ENCODE results near the gene RPS6KA2. TPM values are rescaled to one million over a fixed set of nuclear protein-coding genes. Genes with fewer than 3 reads are reported as not detected.

The RPS6KA2 gene
- total RNA-seq, 1 experiment from 2014 or later: 4.1 TPM

DNA sequence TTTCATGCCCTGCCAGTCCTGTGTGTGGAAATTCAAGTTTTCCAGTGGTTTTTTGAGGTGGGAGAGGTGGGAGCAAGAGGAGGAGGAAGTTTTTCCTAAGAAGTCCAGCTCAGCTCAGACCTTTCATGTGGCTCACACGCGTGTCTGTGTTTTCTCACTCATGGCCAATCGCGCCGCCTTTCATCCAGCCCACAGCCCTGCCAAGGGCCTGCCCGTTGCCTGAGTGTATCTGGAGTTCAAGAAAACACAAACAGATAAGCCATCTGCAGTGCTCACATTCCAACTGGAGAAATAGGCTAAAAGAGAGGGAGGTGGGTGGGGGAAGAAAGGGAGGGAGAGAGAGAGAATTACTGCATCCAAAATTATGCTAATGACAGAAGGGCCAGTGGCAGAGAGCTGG lies 231.7 kb downstream of the RPS6KA2 start:
- Histone ChIP-seq H3K36me3 (ENCODE audit: control insufficient read depth, insufficient read depth, low read length) (no peaks in the 10 kb centered on the region), H3K27ac (ENCODE audit: low read length) (no peak overlapping the region), H3K27me3 (ENCODE audit: control insufficient read depth, insufficient read depth, low read length) (no peaks in the 10 kb centered on the region), H3K4me3 (ENCODE audit: low read depth in 2 of 2, low read length in 2 of 2) (no peak overlapping the region), H3K4me1 (ENCODE audit: control insufficient read depth, insufficient read depth, low read length) (no peaks in the 10 kb centered on the region), H3K9me3 (ENCODE audit: control insufficient read depth, insufficient read depth, low read depth, low read length) (no peaks in the 10 kb centered on the region)
- intact Hi-C loops (cut with micrococcal nuclease; ENCODE audit: unreplicated experiment) (no loop called here), in situ Hi-C loops (cut with HindIII; ENCODE audit: low pct_unique_long_range_greater_than_20kb, low sequenced_read_pairs) (no loop called here)
- ChIA-PET POLR2A (no interaction called here), CTCF (interaction anchor here (0.7 kb wide), 1 partner anchor 1692 kb away, joined by 3 read pairs; no protein-coding TSS in a partner anchor)
- DNase-seq (ENCODE audit: low read depth, low spot score): no peak
- no TSS peak for BruUV-seq (replicated peaks)
- TF ChIP-seq, protein P1, sequence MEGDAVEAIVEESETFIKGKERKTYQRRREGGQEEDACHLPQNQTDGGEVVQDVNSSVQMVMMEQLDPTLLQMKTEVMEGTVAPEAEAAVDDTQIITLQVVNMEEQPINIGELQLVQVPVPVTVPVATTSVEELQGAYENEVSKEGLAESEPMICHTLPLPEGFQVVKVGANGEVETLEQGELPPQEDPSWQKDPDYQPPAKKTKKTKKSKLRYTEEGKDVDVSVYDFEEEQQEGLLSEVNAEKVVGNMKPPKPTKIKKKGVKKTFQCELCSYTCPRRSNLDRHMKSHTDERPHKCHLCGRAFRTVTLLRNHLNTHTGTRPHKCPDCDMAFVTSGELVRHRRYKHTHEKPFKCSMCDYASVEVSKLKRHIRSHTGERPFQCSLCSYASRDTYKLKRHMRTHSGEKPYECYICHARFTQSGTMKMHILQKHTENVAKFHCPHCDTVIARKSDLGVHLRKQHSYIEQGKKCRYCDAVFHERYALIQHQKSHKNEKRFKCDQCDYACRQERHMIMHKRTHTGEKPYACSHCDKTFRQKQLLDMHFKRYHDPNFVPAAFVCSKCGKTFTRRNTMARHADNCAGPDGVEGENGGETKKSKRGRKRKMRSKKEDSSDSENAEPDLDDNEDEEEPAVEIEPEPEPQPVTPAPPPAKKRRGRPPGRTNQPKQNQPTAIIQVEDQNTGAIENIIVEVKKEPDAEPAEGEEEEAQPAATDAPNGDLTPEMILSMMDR (IDR thresholded peaks at IDR 0.05): no peak
- TF ChIP-seq, protein P2, sequence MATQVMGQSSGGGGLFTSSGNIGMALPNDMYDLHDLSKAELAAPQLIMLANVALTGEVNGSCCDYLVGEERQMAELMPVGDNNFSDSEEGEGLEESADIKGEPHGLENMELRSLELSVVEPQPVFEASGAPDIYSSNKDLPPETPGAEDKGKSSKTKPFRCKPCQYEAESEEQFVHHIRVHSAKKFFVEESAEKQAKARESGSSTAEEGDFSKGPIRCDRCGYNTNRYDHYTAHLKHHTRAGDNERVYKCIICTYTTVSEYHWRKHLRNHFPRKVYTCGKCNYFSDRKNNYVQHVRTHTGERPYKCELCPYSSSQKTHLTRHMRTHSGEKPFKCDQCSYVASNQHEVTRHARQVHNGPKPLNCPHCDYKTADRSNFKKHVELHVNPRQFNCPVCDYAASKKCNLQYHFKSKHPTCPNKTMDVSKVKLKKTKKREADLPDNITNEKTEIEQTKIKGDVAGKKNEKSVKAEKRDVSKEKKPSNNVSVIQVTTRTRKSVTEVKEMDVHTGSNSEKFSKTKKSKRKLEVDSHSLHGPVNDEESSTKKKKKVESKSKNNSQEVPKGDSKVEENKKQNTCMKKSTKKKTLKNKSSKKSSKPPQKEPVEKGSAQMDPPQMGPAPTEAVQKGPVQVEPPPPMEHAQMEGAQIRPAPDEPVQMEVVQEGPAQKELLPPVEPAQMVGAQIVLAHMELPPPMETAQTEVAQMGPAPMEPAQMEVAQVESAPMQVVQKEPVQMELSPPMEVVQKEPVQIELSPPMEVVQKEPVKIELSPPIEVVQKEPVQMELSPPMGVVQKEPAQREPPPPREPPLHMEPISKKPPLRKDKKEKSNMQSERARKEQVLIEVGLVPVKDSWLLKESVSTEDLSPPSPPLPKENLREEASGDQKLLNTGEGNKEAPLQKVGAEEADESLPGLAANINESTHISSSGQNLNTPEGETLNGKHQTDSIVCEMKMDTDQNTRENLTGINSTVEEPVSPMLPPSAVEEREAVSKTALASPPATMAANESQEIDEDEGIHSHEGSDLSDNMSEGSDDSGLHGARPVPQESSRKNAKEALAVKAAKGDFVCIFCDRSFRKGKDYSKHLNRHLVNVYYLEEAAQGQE (IDR thresholded peaks at IDR 0.05; ENCODE audit: insufficient read depth in 1 of 2, low read depth in 2 of 2, low read length in 1 of 2): no peak
- TF ChIP-seq TCF7L2 (IDR thresholded peaks at IDR 0.05; ENCODE audit: low read depth, low read length) (no peak), SIN3A (IDR thresholded peaks at IDR 0.05; ENCODE audit: borderline replicate concordance, insufficient read depth, low read depth, low read length) (no peak), POLR2AphosphoS5 (IDR thresholded peaks at IDR 0.05; ENCODE audit: low read depth, low read length) (no peak)
- no peak for ATAC-seq

DNA sequence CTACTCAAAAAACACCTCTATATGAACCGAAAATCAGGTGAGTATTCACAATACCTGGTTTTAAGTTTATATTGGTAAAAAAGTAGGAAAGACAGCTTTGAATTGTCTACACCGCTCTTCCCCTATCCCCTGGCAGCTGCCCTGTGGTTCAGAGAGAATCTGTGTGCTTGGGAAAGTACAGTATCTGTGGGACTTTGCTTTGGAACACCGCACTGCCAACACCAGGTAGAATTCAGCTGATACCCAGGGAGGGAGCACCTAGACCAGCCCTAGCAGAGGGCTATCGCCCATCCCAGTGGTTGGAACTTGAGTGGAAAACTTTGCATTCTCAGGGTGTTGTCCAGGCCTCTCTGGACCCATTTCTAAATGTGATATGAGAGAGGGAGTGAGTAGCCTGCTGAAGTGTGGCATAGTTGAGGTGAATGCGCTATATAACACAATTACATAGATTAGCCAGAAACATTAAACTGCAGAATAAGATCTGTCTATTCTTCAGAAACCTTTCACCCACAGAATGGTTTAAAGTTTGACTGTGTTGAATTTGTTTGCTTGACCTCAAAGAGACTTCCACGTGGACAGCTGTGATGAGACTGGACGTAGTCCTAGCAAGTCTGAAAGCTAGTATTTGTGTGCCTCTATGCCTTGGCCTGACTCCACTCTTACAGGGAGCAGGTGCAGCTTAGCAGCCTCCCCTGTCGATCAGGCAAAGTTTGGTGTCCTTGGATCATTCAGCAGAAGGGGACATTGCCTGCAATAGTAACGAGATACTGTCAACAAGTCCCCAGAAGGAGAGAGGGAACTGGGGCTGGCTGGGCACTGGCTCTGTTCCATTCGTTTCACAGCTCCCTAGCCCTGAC lies 232.8 kb downstream of the RPS6KA2 start:
- H3K27me3 ChIP-seq (ENCODE audit: control insufficient read depth, insufficient read depth, low read length): no peaks in the 10 kb centered on the region
- no peak for TF ChIP-seq SIN3A (IDR thresholded peaks at IDR 0.05; ENCODE audit: borderline replicate concordance, insufficient read depth, low read depth, low read length)
- TF ChIP-seq, protein P1 (IDR thresholded peaks at IDR 0.05): no peak
- TF ChIP-seq TCF7L2 (IDR thresholded peaks at IDR 0.05; ENCODE audit: low read depth, low read length): no peak
- TF ChIP-seq, protein P2 (IDR thresholded peaks at IDR 0.05; ENCODE audit: insufficient read depth in 1 of 2, low read depth in 2 of 2, low read length in 1 of 2): no peak
- H3K4me3 ChIP-seq (ENCODE audit: low read depth in 2 of 2, low read length in 2 of 2): no peak overlapping the region
- BruUV-seq (replicated peaks): no TSS peak
- no peaks in the 10 kb centered on the region for H3K36me3 ChIP-seq (ENCODE audit: control insufficient read depth, insufficient read depth, low read length)
- ChIA-PET POLR2A (interaction anchor here (0.7 kb wide), 1 partner anchor 23 kb away, joined by 5 read pairs; no protein-coding TSS in a partner anchor), CTCF (interaction anchor here (0.7 kb wide), 1 partner anchor 173 kb away, joined by 3 read pairs; no protein-coding TSS in a partner anchor)
- in situ Hi-C loops (cut with HindIII; ENCODE audit: low pct_unique_long_range_greater_than_20kb, low sequenced_read_pairs) (no loop called here), intact Hi-C loops (cut with micrococcal nuclease; ENCODE audit: unreplicated experiment) (no loop called here)
- no peak overlapping the region for H3K27ac ChIP-seq (ENCODE audit: low read length)
- no peaks in the 10 kb centered on the region for H3K9me3 ChIP-seq (ENCODE audit: control insufficient read depth, insufficient read depth, low read depth, low read length)
- ATAC-seq (no peak), DNase-seq (ENCODE audit: low read depth, low spot score) (no peak)
- H3K4me1 ChIP-seq (ENCODE audit: control insufficient read depth, insufficient read depth, low read length): no peaks in the 10 kb centered on the region

Measured in Panc1 (cell line).